MM.1S (cell line): Measurements from ENCODE around the gene LPIN1.

Source experiments
- EZH2phosphoT487 ChIP-seq: fragments of 300-600 bp; sonication (generic); IDR thresholded peaks from 2 replicates; pipeline ENCODE4 v1.6.1; 2018; ENCODE audit warnings: antibody characterized with exemption, low read length
- TF ChIP-seq, protein P1 (sequence below): fragments of 300-600 bp; sonication (generic); IDR thresholded peaks from 2 replicates; pipeline ENCODE4 v1.5.1; 2016; ENCODE audit warnings: antibody characterized with exemption, low read length, mixed read lengths

DNA sequence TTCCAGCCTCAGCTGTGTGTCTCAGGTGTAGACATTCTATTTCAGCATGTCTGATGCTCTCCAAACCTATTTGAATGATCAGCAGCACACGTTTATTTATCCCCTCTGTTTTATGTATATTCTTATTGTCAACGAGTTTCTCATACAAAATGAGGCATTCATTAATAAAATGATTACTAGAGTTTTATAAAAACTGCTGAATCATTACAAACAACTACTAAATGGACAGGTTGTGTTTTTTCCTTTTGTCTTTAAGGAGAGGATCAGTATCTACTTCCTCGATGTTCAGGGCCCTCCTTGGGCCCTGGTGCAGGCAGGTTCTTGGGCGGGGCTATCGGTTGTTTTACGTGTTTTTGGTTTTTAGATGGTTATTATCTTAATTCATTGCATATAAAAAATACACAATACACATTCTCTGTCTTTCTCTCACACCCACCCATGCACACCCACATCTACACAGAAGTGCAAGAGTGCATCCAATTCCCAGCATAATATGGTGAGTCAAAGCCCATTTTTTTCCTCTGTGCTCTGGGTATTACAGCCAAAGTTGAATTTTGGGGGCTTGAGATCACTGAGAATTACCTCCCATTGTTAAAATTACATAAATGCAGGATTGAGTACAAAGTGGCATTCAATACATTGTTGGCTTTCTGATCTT, 24.2 kb downstream of the LPIN1 start:
- TF ChIP-seq, protein P1, sequence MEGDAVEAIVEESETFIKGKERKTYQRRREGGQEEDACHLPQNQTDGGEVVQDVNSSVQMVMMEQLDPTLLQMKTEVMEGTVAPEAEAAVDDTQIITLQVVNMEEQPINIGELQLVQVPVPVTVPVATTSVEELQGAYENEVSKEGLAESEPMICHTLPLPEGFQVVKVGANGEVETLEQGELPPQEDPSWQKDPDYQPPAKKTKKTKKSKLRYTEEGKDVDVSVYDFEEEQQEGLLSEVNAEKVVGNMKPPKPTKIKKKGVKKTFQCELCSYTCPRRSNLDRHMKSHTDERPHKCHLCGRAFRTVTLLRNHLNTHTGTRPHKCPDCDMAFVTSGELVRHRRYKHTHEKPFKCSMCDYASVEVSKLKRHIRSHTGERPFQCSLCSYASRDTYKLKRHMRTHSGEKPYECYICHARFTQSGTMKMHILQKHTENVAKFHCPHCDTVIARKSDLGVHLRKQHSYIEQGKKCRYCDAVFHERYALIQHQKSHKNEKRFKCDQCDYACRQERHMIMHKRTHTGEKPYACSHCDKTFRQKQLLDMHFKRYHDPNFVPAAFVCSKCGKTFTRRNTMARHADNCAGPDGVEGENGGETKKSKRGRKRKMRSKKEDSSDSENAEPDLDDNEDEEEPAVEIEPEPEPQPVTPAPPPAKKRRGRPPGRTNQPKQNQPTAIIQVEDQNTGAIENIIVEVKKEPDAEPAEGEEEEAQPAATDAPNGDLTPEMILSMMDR: no peak
- no peak for TF ChIP-seq EZH2phosphoT487
